ENCODE results near the gene FBLIM1. TPM values are rescaled to one million over a fixed set of nuclear protein-coding genes. Genes with fewer than 3 reads are reported as not detected.

Gene FBLIM1
- total RNA-seq, 2 donors from 2014 or later: 731 to 997 TPM

DNA sequence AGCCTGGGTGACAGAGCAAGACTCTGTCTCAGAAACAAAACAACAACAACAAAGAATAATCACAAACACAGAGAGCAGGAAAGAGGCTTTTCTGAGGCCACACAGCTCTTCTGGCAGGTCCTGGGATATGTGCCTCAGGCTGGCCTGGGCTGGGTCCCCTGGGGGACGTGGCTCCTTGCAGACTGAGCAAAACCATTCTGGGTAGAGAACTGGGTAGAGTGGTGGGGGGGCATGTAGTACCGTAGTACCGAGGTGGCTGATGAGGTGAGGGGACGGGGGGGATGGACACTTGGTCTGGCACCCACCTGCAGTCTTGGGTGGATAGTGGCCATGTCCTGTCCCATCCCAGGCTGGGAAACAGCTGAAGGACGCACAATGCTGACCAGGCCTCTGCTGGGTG is 10.3 kb upstream of the FBLIM1 start:
- DNase-seq (ENCODE audit: low spot score): no peak
- no peak for ATAC-seq (ENCODE audit: insufficient number of reproducible peaks, low FRiP score, low read depth)
- H3K4me1 ChIP-seq (ENCODE audit: control insufficient read depth in 1 of 2, low read depth in 2 of 2): peaks cover 46 to 68% of the 10 kb centered on the region in 2 donors
- peak overlapping the region; percentile 93 to 99 for H3K27ac ChIP-seq
- TF ChIP-seq, protein P1, sequence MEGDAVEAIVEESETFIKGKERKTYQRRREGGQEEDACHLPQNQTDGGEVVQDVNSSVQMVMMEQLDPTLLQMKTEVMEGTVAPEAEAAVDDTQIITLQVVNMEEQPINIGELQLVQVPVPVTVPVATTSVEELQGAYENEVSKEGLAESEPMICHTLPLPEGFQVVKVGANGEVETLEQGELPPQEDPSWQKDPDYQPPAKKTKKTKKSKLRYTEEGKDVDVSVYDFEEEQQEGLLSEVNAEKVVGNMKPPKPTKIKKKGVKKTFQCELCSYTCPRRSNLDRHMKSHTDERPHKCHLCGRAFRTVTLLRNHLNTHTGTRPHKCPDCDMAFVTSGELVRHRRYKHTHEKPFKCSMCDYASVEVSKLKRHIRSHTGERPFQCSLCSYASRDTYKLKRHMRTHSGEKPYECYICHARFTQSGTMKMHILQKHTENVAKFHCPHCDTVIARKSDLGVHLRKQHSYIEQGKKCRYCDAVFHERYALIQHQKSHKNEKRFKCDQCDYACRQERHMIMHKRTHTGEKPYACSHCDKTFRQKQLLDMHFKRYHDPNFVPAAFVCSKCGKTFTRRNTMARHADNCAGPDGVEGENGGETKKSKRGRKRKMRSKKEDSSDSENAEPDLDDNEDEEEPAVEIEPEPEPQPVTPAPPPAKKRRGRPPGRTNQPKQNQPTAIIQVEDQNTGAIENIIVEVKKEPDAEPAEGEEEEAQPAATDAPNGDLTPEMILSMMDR (IDR thresholded peaks at IDR 0.05): no peak
- no peaks in the 10 kb centered on the region for H3K36me3 ChIP-seq
- H3K9me3 ChIP-seq: no peaks in the 10 kb centered on the region
- H3K27me3 ChIP-seq (replicated peaks; ENCODE audit: insufficient read depth): no peaks in the 10 kb centered on the region
- peak overlapping the region; percentile 67 for H3K4me3 ChIP-seq

DNA sequence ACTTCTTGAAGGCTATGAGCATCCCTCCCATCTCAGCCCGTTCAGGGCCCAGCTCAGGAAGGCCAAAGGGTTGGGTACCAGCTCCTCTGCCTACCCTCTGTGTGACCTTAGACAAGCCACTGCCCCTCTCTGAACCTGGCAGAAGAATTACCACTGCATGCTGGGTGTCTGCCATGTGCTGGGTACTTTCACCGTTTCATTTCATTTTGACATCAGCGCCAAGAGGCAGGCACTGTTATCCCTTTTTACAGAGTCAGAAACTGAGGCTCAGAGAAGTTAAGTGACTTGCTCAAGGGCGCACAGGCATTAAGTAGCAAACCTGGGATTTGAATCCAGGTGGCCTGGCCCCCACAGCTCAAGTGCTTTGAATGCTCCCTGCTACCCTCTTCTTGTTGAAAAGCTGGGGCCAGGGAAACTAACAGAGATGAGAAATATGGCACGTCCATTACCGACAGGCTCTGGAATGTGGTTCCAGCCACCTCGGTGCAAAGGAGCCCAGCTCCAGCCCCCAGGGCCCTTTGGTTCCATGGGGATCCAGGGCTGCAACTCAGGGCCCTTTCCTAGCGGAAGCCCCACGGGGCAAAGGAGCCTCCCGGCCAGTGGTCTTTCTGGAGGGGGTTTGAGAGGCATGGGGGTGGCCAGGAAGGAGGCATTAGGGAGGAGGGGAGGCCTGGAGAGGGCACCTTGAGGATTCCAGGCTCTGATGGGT is 9.8 kb upstream of the FBLIM1 start:
- ATAC-seq (ENCODE audit: insufficient number of reproducible peaks, low FRiP score, low read depth): no peak
- Histone ChIP-seq H3K36me3 (no peaks in the 10 kb centered on the region), H3K27me3 (replicated peaks; ENCODE audit: insufficient read depth) (no peaks in the 10 kb centered on the region), H3K27ac (peak overlapping the region; percentile 93 to 99), H3K4me1 (ENCODE audit: control insufficient read depth in 1 of 2, low read depth in 2 of 2) (peaks cover 46 to 74% of the 10 kb centered on the region in 2 donors), H3K9me3 (no peaks in the 10 kb centered on the region), H3K4me3 (peak overlapping the region; percentile 67)
- no peak for DNase-seq (ENCODE audit: low spot score)
- TF ChIP-seq, protein P1 (IDR thresholded peaks at IDR 0.05): no peak

DNA sequence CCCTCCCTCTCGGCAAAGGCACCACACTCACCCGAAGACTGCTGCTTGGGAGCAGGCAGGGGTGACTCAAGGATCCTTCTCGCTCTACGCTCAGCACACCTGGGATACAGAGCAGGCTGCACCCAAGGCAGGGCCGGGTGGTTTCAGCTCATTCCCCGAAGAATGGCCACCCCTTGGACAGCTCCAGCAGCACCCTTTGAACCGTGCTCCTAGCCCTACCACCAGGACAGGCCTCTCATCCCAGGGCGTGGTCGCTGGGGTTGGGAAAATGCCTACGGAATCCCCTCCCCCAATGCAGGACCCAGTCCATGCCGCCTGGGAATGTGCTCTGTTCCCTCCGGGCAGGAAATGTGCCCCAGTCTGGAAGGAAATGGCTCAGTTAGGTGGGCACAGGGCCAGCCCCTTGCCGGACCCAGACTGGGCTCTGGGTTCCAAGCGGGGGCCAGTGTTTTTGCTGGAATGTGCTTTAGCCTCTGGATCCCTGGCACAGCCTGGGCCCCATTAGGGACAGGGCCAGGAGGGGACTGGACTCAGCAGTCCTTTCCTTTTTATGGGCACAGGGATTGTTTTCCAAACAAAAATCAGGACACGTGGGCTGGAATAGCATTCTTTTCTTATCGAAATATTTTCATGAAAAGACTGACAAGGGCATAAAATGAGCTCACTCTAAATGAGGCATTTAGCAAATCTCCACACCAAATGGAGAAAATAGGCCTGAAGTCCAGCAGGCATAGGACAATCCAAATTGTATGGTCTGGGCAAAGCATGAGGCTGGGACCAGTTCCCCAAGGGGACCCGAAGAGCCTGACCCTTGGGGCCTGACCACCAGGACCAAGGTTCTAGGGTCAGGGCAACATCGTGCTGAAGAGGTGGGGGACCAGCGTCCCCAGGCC is 8.9 kb upstream of the FBLIM1 start:
- Histone ChIP-seq H3K4me1 (ENCODE audit: control insufficient read depth in 1 of 2, low read depth in 2 of 2) (peaks cover 46 to 79% of the 10 kb centered on the region in 2 donors), H3K27ac (peak overlapping the region; percentile 95 to 99), H3K4me3 (peak overlapping the region; percentile 67), H3K36me3 (no peaks in the 10 kb centered on the region), H3K27me3 (replicated peaks; ENCODE audit: insufficient read depth) (no peaks in the 10 kb centered on the region), H3K9me3 (no peaks in the 10 kb centered on the region)
- ATAC-seq (ENCODE audit: insufficient number of reproducible peaks, low FRiP score, low read depth): peak; percentile 84
- TF ChIP-seq, protein P1 (IDR thresholded peaks at IDR 0.05): no peak
- peak; percentile 81 for DNase-seq (ENCODE audit: low spot score)

DNA sequence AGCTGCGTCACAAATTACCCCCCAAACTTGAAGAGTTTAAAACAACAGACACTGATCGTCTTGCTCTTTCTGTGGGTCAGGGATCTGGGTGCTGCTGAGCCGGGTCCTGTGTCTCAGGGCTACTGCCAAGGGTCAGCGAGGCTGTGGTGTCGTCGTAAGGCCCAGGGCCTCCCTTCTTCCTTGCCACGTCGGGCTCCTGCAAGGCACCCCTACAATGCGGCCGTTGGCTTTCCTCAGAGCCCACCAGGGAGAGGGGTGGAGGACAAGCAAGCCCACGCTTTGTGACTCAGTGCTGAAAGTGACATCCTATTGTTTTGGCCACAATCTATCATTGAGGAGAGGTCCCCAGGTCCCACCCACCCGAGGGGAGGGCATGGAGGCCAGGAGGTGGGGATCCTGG is 7.7 kb upstream of the FBLIM1 start:
- H3K9me3 ChIP-seq: no peaks in the 10 kb centered on the region
- DNase-seq (ENCODE audit: low spot score) (no peak), ATAC-seq (ENCODE audit: insufficient number of reproducible peaks, low FRiP score, low read depth) (no peak)
- H3K4me1 ChIP-seq (ENCODE audit: control insufficient read depth in 1 of 2, low read depth in 2 of 2): peaks cover 49 to 89% of the 10 kb centered on the region in 2 donors
- no peak overlapping the region for H3K4me3 ChIP-seq
- H3K36me3 ChIP-seq: no peaks in the 10 kb centered on the region
- H3K27ac ChIP-seq: peak overlapping the region; percentile 95 to 99
- TF ChIP-seq, protein P1 (IDR thresholded peaks at IDR 0.05): no peak
- H3K27me3 ChIP-seq (replicated peaks; ENCODE audit: insufficient read depth): no peaks in the 10 kb centered on the region

DNA sequence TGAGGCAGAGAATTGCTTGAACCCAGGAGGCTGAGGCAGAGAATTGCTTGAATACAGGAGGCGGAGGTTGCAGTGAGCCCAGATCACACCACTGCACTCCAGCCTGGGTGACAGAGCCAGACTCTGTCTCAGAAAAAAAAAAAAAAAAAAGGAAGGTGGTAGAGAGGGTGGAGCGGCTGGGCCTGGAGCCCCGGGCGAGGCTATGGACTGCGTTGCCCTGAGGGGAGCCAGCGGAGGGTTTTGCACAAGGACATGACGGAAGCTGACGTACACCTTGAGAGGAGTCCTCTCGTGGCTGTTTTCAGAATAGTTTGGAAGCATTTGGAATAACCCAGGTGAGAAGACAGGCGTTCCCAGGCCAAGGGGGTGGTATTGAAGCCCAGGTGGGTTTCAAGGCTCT is 6.9 kb upstream of the FBLIM1 start:
- TF ChIP-seq, protein P1 (IDR thresholded peaks at IDR 0.05): no peak
- Histone ChIP-seq H3K27me3 (replicated peaks; ENCODE audit: insufficient read depth) (no peaks in the 10 kb centered on the region), H3K9me3 (no peaks in the 10 kb centered on the region), H3K27ac (peak overlapping the region; percentile 95 to 99), H3K4me3 (peak overlapping the region; percentile 55), H3K4me1 (ENCODE audit: control insufficient read depth in 1 of 2, low read depth in 2 of 2) (peaks cover 43 to 89% of the 10 kb centered on the region in 2 donors), H3K36me3 (no peaks in the 10 kb centered on the region)
- no peak for ATAC-seq (ENCODE audit: insufficient number of reproducible peaks, low FRiP score, low read depth)
- DNase-seq (ENCODE audit: low spot score): no peak

Data from thoracic aorta (tissue), 2 donors.